WTC11 (cell line): ENCODE results near the gene GRM4. TPM values are rescaled to one million over a fixed set of nuclear protein-coding genes. Genes with fewer than 3 reads are reported as not detected.

ENCODE experiments used
- ATF1 ChIP-seq: sonication (generic); formaldehyde crosslinking; IDR thresholded peaks from 2 replicates; pipeline ENCODE4 v1.8.1; 2023; ENCODE audit warnings: mild to moderate bottlenecking, moderate library complexity, missing genetic modification reagents
- CBFB ChIP-seq: sonication (generic); formaldehyde crosslinking; IDR thresholded peaks from 2 replicates; pipeline ENCODE4 v1.8.1; 2022; ENCODE audit warnings: mild to moderate bottlenecking, low read depth, missing genetic modification reagents
- CREM ChIP-seq: sonication (generic); formaldehyde crosslinking; IDR thresholded peaks from 2 replicates; pipeline ENCODE4 v1.8.1; 2022; ENCODE audit warnings: mild to moderate bottlenecking, missing genetic modification reagents, moderate library complexity
- CTCF ChIP-seq: fragments of 200-600 bp; IDR thresholded peaks from 2 replicates; pipeline ENCODE4 v1.8.0; 2022; ENCODE audit warnings: antibody characterized with exemption
- E2F5 ChIP-seq: sonication (generic); formaldehyde crosslinking; IDR thresholded peaks from 2 replicates; pipeline ENCODE4 v1.8.1; 2022; ENCODE audit warnings: mild to moderate bottlenecking, moderate library complexity, missing genetic modification reagents
- EMX1 ChIP-seq: fragments of 250-450 bp; sonication (Bioruptor Pico); IDR thresholded peaks from 2 replicates; pipeline ENCODE4 v1.8.0; 2021; ENCODE audit warnings: mild to moderate bottlenecking
- FOXK1 ChIP-seq: sonication (generic); formaldehyde crosslinking; IDR thresholded peaks from 2 replicates; pipeline ENCODE4 v1.8.0; 2022; ENCODE audit warnings: mild to moderate bottlenecking, moderate library complexity, missing genetic modification reagents
- FOXP1 ChIP-seq: sonication (generic); formaldehyde crosslinking; IDR thresholded peaks from 2 replicates; pipeline ENCODE4 v1.8.0; 2022; ENCODE audit warnings: missing genetic modification reagents, mild to moderate bottlenecking, moderate library complexity, borderline replicate concordance
- FOXP4 ChIP-seq: sonication (generic); formaldehyde crosslinking; IDR thresholded peaks from 2 replicates; pipeline ENCODE4 v1.8.0; 2022; ENCODE audit warnings: mild to moderate bottlenecking, missing genetic modification reagents
- GRHL2 ChIP-seq: fragments of 250-450 bp; sonication (Bioruptor Pico); IDR thresholded peaks from 2 replicates; pipeline ENCODE4 v1.8.0; 2022; ENCODE audit warnings: mild to moderate bottlenecking, moderate library complexity; ENCODE audit not compliant: insufficient replicate concordance, severe bottlenecking
- JUN ChIP-seq: sonication (generic); formaldehyde crosslinking; IDR thresholded peaks from 2 replicates; pipeline ENCODE4 v1.8.0; 2023; ENCODE audit warnings: mild to moderate bottlenecking, missing genetic modification reagents
- MAX ChIP-seq: sonication (generic); formaldehyde crosslinking; IDR thresholded peaks from 2 replicates; pipeline ENCODE4 v1.8.0; 2022; ENCODE audit warnings: mild to moderate bottlenecking, missing genetic modification reagents
- MYBL2 ChIP-seq: sonication (generic); formaldehyde crosslinking; IDR thresholded peaks from 2 replicates; pipeline ENCODE4 v1.8.1; 2023; ENCODE audit warnings: mild to moderate bottlenecking, moderate library complexity, missing genetic modification reagents
- NR1H2 ChIP-seq: sonication (generic); formaldehyde crosslinking; IDR thresholded peaks from 2 replicates; pipeline ENCODE4 v1.9.0; 2021; ENCODE audit warnings: mild to moderate bottlenecking, moderate library complexity, missing genetic modification reagents
- OVOL2 ChIP-seq: fragments of 250-450 bp; sonication (Bioruptor Pico); IDR thresholded peaks from 2 replicates; pipeline ENCODE4 v1.9.0; 2021; ENCODE audit warnings: mild to moderate bottlenecking, borderline replicate concordance
- PREB ChIP-seq: sonication (generic); formaldehyde crosslinking; IDR thresholded peaks from 2 replicates; pipeline ENCODE4 v1.8.1; 2022; ENCODE audit warnings: mild to moderate bottlenecking, missing genetic modification reagents, moderate library complexity, borderline replicate concordance
- SMAD4 ChIP-seq: sonication (generic); formaldehyde crosslinking; IDR thresholded peaks from 2 replicates; pipeline ENCODE4 v1.8.0; 2022; ENCODE audit warnings: mild to moderate bottlenecking, missing genetic modification reagents
- TP53 ChIP-seq: sonication (generic); formaldehyde crosslinking; IDR thresholded peaks from 2 replicates; pipeline ENCODE4 v1.8.1; 2023; ENCODE audit warnings: mild to moderate bottlenecking, missing genetic modification reagents
- ZNF219 ChIP-seq: sonication (generic); formaldehyde crosslinking; IDR thresholded peaks from 2 replicates; pipeline ENCODE4 v1.8.0; 2023; ENCODE audit warnings: missing genetic modification reagents, mild to moderate bottlenecking, borderline replicate concordance
- ZNF232 ChIP-seq: sonication (generic); formaldehyde crosslinking; IDR thresholded peaks from 2 replicates; pipeline ENCODE4 v1.8.0; 2022; ENCODE audit warnings: mild to moderate bottlenecking, missing genetic modification reagents
- ZNF263 ChIP-seq: sonication (generic); formaldehyde crosslinking; IDR thresholded peaks from 2 replicates; pipeline ENCODE4 v1.8.1; 2022; ENCODE audit warnings: low read depth, mild to moderate bottlenecking, moderate library complexity, missing genetic modification reagents
- ZNF281 ChIP-seq: sonication (generic); formaldehyde crosslinking; IDR thresholded peaks from 2 replicates; pipeline ENCODE4 v1.8.0; 2023; ENCODE audit warnings: mild to moderate bottlenecking, missing genetic modification reagents
- ZNF423 ChIP-seq: fragments of 250-450 bp; sonication (Bioruptor Pico); IDR thresholded peaks from 2 replicates; pipeline ENCODE4 v2.1.2; 2022; ENCODE audit warnings: mild to moderate bottlenecking, moderate library complexity
- ZNF671 ChIP-seq: fragments of 250-450 bp; sonication (Bioruptor Pico); IDR thresholded peaks from 2 replicates; pipeline ENCODE4 v1.8.0; 2021; ENCODE audit warnings: mild to moderate bottlenecking
- total RNA-seq: library from RNA; stranded (reverse); gene quantifications from 3 replicates; pipeline ENCODE4 v1.2.3, GENCODE V29; 2021
- TF ChIP-seq, protein P1 (sequence below): sonication (generic); formaldehyde crosslinking; conservative IDR thresholded peaks from 2 replicates; pipeline ENCODE4 v1.8.1; 2022; ENCODE audit warnings: mild to moderate bottlenecking, missing genetic modification reagents
- TF ChIP-seq, protein P2 (sequence below): sonication (generic); formaldehyde crosslinking; conservative IDR thresholded peaks from 2 replicates; pipeline ENCODE4 v1.8.1; 2023; ENCODE audit warnings: mild to moderate bottlenecking, low read depth, missing genetic modification reagents, moderate library complexity

The GRM4 gene
- total RNA-seq, 1 experiment from 2014 or later, result 34.5 TPM

GRCh38 chr6:34143884-34144580, 1.9 kb downstream of the GRM4 start (continued):
- TF ChIP-seq FOXP4 (peak; percentile 68; the same call in 1 of the 2 replicates), ZNF219 (CRISPR knock-in tag) (no peak), E2F5 (CRISPR knock-in tag) (0 out of 2 replicates have a peak, but pooled peaks have one; percentile 25), ZNF423 (CRISPR knock-in tag) (peak; percentile 38; the same call in 1 of the 2 replicates), FOXP1 (CRISPR knock-in tag) (no peak), PREB (CRISPR knock-in tag) (no peak), GRHL2 (CRISPR knock-in tag) (no peak), TP53 (CRISPR knock-in tag) (0 out of 2 replicates have a peak, but pooled peaks have one; percentile 22), ATF1 (no peak), CREM (CRISPR knock-in tag) (no peak), CBFB (CRISPR knock-in tag) (peak; percentile 25; the same call in 1 of the 2 replicates), FOXK1 (0 out of 2 replicates have a peak, but pooled peaks have one; percentile 21), CTCF (0 out of 2 replicates have a peak, but pooled peaks have one; percentile 28), ZNF281 (no peak), SMAD4 (no peak), MYBL2 (CRISPR knock-in tag) (0 out of 2 replicates have a peak, but pooled peaks have one; percentile 37), MAX (CRISPR knock-in tag) (peak; percentile 64; the same call in 1 of the 2 replicates), EMX1 (CRISPR knock-in tag) (no peak), NR1H2 (CRISPR knock-in tag) (no peak), ZNF263 (no peak), OVOL2 (CRISPR knock-in tag) (no peak), JUN (no peak), ZNF671 (CRISPR knock-in tag) (no peak), ZNF232 (CRISPR knock-in tag) (no peak)
- TF ChIP-seq, protein P1, sequence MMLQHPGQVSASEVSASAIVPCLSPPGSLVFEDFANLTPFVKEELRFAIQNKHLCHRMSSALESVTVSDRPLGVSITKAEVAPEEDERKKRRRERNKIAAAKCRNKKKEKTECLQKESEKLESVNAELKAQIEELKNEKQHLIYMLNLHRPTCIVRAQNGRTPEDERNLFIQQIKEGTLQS (CRISPR knock-in tag), result no peak
- TF ChIP-seq, protein P2, sequence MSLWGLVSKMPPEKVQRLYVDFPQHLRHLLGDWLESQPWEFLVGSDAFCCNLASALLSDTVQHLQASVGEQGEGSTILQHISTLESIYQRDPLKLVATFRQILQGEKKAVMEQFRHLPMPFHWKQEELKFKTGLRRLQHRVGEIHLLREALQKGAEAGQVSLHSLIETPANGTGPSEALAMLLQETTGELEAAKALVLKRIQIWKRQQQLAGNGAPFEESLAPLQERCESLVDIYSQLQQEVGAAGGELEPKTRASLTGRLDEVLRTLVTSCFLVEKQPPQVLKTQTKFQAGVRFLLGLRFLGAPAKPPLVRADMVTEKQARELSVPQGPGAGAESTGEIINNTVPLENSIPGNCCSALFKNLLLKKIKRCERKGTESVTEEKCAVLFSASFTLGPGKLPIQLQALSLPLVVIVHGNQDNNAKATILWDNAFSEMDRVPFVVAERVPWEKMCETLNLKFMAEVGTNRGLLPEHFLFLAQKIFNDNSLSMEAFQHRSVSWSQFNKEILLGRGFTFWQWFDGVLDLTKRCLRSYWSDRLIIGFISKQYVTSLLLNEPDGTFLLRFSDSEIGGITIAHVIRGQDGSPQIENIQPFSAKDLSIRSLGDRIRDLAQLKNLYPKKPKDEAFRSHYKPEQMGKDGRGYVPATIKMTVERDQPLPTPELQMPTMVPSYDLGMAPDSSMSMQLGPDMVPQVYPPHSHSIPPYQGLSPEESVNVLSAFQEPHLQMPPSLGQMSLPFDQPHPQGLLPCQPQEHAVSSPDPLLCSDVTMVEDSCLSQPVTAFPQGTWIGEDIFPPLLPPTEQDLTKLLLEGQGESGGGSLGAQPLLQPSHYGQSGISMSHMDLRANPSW (CRISPR knock-in tag), result no peak
